ENCODE results near the gene CLDN1. TPM values are rescaled to one million over a fixed set of nuclear protein-coding genes. Genes with fewer than 3 reads are reported as not detected.

The CLDN1 gene
- total and polyA plus RNA-seq, 3 experiments from 2014 or later = 0.09 TPM; not detected in 2

GRCh38 chr3:190309414-190309813 is 12.8 kb downstream of the CLDN1 start:
- H3K4me3 ChIP-seq (ENCODE audit: low read length) = no peak overlapping the region
- Mint-ChIP-seq H3K4me3 (no peak overlapping the region), H3K27ac (no peak overlapping the region), H3K4me1 (no peaks in the 10 kb centered on the region), H3K9me3 (no peaks in the 10 kb centered on the region), H3K36me3 (no peaks in the 10 kb centered on the region), H3K27me3 (peaks cover 5 to 24% of the 10 kb centered on the region in 2 donors)
- peaks cover 14% of the 10 kb centered on the region for H3K4me1 ChIP-seq (ENCODE audit: insufficient read depth, low read length)
- ChIA-PET CTCF (interaction anchor here (2.0 kb wide), 1 partner anchor 13 kb away, joined by 6 read pairs; the partner anchor contains the start of gene CLDN1), POLR2A (no interaction called here)
- no peak overlapping the region for H3K27ac ChIP-seq (ENCODE audit: low read depth, low read length)
- no peak for DNase-seq
- no peaks in the 10 kb centered on the region for H3K27me3 ChIP-seq (ENCODE audit: insufficient read depth, low read length, poor library complexity, severe bottlenecking)
- H3K36me3 ChIP-seq (ENCODE audit: insufficient read depth, low read length) = no peaks in the 10 kb centered on the region
- no peaks in the 10 kb centered on the region for H3K9me3 ChIP-seq (ENCODE audit: low read length)

- no peaks in the 10 kb centered on the region for H3K9me3 ChIP-seq (ENCODE audit: low read length)
- DNase-seq = no peak
- ChIA-PET POLR2A (no interaction called here), CTCF (interaction anchor here (2.0 kb wide), 1 partner anchor 14 kb away, joined by 6 read pairs; the partner anchor contains the start of gene CLDN1)
- Mint-ChIP-seq H3K27me3 (peaks cover 5 to 21% of the 10 kb centered on the region in 2 donors), H3K27ac (no peak overlapping the region), H3K4me1 (no peaks in the 10 kb centered on the region), H3K36me3 (no peaks in the 10 kb centered on the region), H3K4me3 (no peak overlapping the region), H3K9me3 (no peaks in the 10 kb centered on the region)
- H3K4me1 ChIP-seq (ENCODE audit: insufficient read depth, low read length) = peaks cover 14% of the 10 kb centered on the region
- no peaks in the 10 kb centered on the region for H3K27me3 ChIP-seq (ENCODE audit: insufficient read depth, low read length, poor library complexity, severe bottlenecking)
- H3K27ac ChIP-seq (ENCODE audit: low read depth, low read length) = no peak overlapping the region
- H3K4me3 ChIP-seq (ENCODE audit: low read length) = no peak overlapping the region
- no peaks in the 10 kb centered on the region for H3K36me3 ChIP-seq (ENCODE audit: insufficient read depth, low read length)
Observed at GRCh38 chr3:190308154-190308553, 14.1 kb downstream of the CLDN1 start.

DNA sequence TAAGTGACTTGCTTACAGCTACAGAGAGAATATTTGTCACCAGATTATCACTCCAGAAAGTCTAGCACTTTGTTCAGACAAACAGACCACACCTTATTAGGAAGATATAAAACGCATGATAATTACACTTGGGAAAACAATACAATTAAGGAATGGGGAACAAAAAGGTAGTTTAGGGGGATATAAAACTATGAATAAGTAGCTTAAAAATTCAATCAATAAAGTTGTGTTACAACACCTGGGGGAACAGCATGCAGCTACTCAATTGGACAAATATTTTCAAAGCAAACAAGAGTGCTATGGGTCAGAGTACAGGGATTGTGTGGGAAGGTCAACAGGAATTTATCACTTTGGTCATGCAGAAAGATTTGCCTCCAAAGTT is 15.1 kb downstream of the CLDN1 start:
- Mint-ChIP-seq H3K27me3 (peaks cover 2 to 15% of the 10 kb centered on the region in 2 donors), H3K9me3 (no peaks in the 10 kb centered on the region), H3K4me3 (no peak overlapping the region), H3K4me1 (no peaks in the 10 kb centered on the region), H3K36me3 (no peaks in the 10 kb centered on the region), H3K27ac (no peak overlapping the region)
- no peak overlapping the region for H3K27ac ChIP-seq (ENCODE audit: low read depth, low read length)
- peaks cover 16% of the 10 kb centered on the region for H3K4me1 ChIP-seq (ENCODE audit: insufficient read depth, low read length)
- no peaks in the 10 kb centered on the region for H3K27me3 ChIP-seq (ENCODE audit: insufficient read depth, low read length, poor library complexity, severe bottlenecking)
- H3K9me3 ChIP-seq (ENCODE audit: low read length) = no peaks in the 10 kb centered on the region
- CTCF ChIA-PET = no interaction called here
- H3K4me3 ChIP-seq (ENCODE audit: low read length) = no peak overlapping the region
- DNase-seq = no peak
- no peaks in the 10 kb centered on the region for H3K36me3 ChIP-seq (ENCODE audit: insufficient read depth, low read length)
- POLR2A ChIA-PET = no interaction called here

GRCh38 chr3:190306513-190307163 is 15.6 kb downstream of the CLDN1 start:
- Mint-ChIP-seq H3K9me3 (no peaks in the 10 kb centered on the region), H3K4me1 (peaks cover 1 to 4% (median 3%) of the 10 kb centered on the region in 3 donors), H3K4me3 (no peak overlapping the region), H3K36me3 (no peaks in the 10 kb centered on the region), H3K27ac (no peak overlapping the region), H3K27me3 (peaks cover 2 to 14% of the 10 kb centered on the region in 2 donors)
- ChIA-PET POLR2A (no interaction called here), CTCF (no interaction called here)
- Histone ChIP-seq H3K4me1 (ENCODE audit: insufficient read depth, low read length) (peaks cover 19% of the 10 kb centered on the region), H3K27me3 (ENCODE audit: insufficient read depth, low read length, poor library complexity, severe bottlenecking) (no peaks in the 10 kb centered on the region), H3K27ac (ENCODE audit: low read depth, low read length) (no peak overlapping the region), H3K4me3 (ENCODE audit: low read length) (no peak overlapping the region), H3K9me3 (ENCODE audit: low read length) (no peaks in the 10 kb centered on the region), H3K36me3 (ENCODE audit: insufficient read depth, low read length) (no peaks in the 10 kb centered on the region)
- peak in 1 of 5 donors; percentile 56 for DNase-seq

DNA sequence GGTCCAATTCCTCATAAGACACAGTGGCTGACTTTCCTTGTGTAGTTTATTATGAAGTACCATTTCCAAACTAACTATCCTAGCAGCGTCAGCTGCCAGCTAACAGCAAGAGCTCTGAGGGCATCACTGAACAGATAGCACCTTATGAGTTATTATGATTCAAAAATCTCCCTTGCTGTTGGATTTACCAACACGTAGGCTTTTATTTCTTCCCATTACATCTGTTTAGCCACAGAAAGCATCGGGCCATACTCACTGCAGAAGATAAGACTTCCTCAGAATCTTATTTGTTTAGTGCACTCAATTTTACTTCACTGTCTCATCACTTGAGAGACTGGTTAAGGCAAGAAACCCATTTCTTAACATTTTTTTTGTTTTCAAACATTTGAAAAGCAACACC is 16.2 kb downstream of the CLDN1 start:
- POLR2A ChIA-PET = no interaction called here
- no peak overlapping the region for H3K4me3 Mint-ChIP-seq
- no peak overlapping the region for H3K27ac Mint-ChIP-seq

GRCh38 chr3:190305406-190305805 is 16.8 kb downstream of the CLDN1 start:
- ChIA-PET CTCF (no interaction called here), POLR2A (no interaction called here)
- Histone ChIP-seq H3K36me3 (ENCODE audit: insufficient read depth, low read length) (no peaks in the 10 kb centered on the region), H3K4me1 (ENCODE audit: insufficient read depth, low read length) (peaks cover 19% of the 10 kb centered on the region), H3K27ac (ENCODE audit: low read depth, low read length) (no peak overlapping the region), H3K27me3 (ENCODE audit: insufficient read depth, low read length, poor library complexity, severe bottlenecking) (no peaks in the 10 kb centered on the region), H3K4me3 (ENCODE audit: low read length) (no peak overlapping the region), H3K9me3 (ENCODE audit: low read length) (no peaks in the 10 kb centered on the region)
- H3K4me1 Mint-ChIP-seq = peaks cover 2 to 6% (median 6%) of the 10 kb centered on the region in 3 donors
- no peaks in the 10 kb centered on the region for H3K9me3 Mint-ChIP-seq
- no peak for DNase-seq
- H3K36me3 Mint-ChIP-seq = no peaks in the 10 kb centered on the region
- H3K27me3 Mint-ChIP-seq = peaks cover 4 to 14% of the 10 kb centered on the region in 2 donors
- H3K4me3 Mint-ChIP-seq = no peak overlapping the region
- no peak overlapping the region for H3K27ac Mint-ChIP-seq

More for the DNA sequence above, 16.2 kb downstream of the CLDN1 start:
- no peak overlapping the region for H3K27ac ChIP-seq (ENCODE audit: low read depth, low read length)
- H3K4me3 ChIP-seq (ENCODE audit: low read length) = no peak overlapping the region
- no peaks in the 10 kb centered on the region for H3K9me3 ChIP-seq (ENCODE audit: low read length)
- Mint-ChIP-seq H3K9me3 (no peaks in the 10 kb centered on the region), H3K27me3 (peaks cover 2 to 11% of the 10 kb centered on the region in 2 donors), H3K4me1 (peaks cover 2 to 6% (median 6%) of the 10 kb centered on the region in 3 donors), H3K36me3 (no peaks in the 10 kb centered on the region)
- DNase-seq = no peak
- no peaks in the 10 kb centered on the region for H3K27me3 ChIP-seq (ENCODE audit: insufficient read depth, low read length, poor library complexity, severe bottlenecking)
- H3K4me1 ChIP-seq (ENCODE audit: insufficient read depth, low read length) = peaks cover 19% of the 10 kb centered on the region
- CTCF ChIA-PET = no interaction called here
- H3K36me3 ChIP-seq (ENCODE audit: insufficient read depth, low read length) = no peaks in the 10 kb centered on the region

GRCh38 chr3:190303884-190304283 is 18.4 kb downstream of the CLDN1 start:
- Mint-ChIP-seq H3K4me3 (no peak overlapping the region), H3K36me3 (no peaks in the 10 kb centered on the region), H3K27ac (no peak overlapping the region), H3K9me3 (no peaks in the 10 kb centered on the region), H3K27me3 (peaks cover 4 to 23% of the 10 kb centered on the region in 2 donors), H3K4me1 (peaks cover 2 to 6% (median 6%) of the 10 kb centered on the region in 3 donors)
- Histone ChIP-seq H3K4me3 (ENCODE audit: low read length) (no peak overlapping the region), H3K27me3 (ENCODE audit: insufficient read depth, low read length, poor library complexity, severe bottlenecking) (no peaks in the 10 kb centered on the region), H3K27ac (ENCODE audit: low read depth, low read length) (no peak overlapping the region), H3K9me3 (ENCODE audit: low read length) (no peaks in the 10 kb centered on the region), H3K4me1 (ENCODE audit: insufficient read depth, low read length) (peaks cover 19% of the 10 kb centered on the region), H3K36me3 (ENCODE audit: insufficient read depth, low read length) (no peaks in the 10 kb centered on the region)
- CTCF ChIA-PET = no interaction called here
- no peak for DNase-seq
- POLR2A ChIA-PET = no interaction called here

GRCh38 chr3:190302212-190302867 is 19.9 kb downstream of the CLDN1 start:
- Mint-ChIP-seq H3K27ac (no peak overlapping the region), H3K9me3 (no peaks in the 10 kb centered on the region)
- H3K4me1 ChIP-seq (ENCODE audit: insufficient read depth, low read length) = peaks cover 18% of the 10 kb centered on the region

More at GRCh38 chr3:190302212-190302867, 19.9 kb downstream of the CLDN1 start:
- H3K4me1 Mint-ChIP-seq = peaks cover 2 to 6% (median 6%) of the 10 kb centered on the region in 3 donors
- Histone ChIP-seq H3K9me3 (ENCODE audit: low read length) (no peaks in the 10 kb centered on the region), H3K36me3 (ENCODE audit: insufficient read depth, low read length) (no peaks in the 10 kb centered on the region), H3K27ac (ENCODE audit: low read depth, low read length) (no peak overlapping the region), H3K4me3 (ENCODE audit: low read length) (no peak overlapping the region), H3K27me3 (ENCODE audit: insufficient read depth, low read length, poor library complexity, severe bottlenecking) (no peaks in the 10 kb centered on the region)
- H3K4me3 Mint-ChIP-seq = no peak overlapping the region
- no peak for DNase-seq
- ChIA-PET CTCF (no interaction called here), POLR2A (no interaction called here)
- H3K36me3 Mint-ChIP-seq = no peaks in the 10 kb centered on the region
- H3K27me3 Mint-ChIP-seq = peaks cover 3 to 19% of the 10 kb centered on the region in 2 donors
